Measurements from ENCODE around the gene ASB1. TPM values are rescaled to one million over a fixed set of nuclear protein-coding genes. Genes with fewer than 3 reads are reported as not detected.
A peak's percentile ranks its signal among the peaks of the same experiment; 100 is the strongest.

The ASB1 gene
- total and polyA plus RNA-seq, 9 of the 15 experiments (the other 6 are each of a cell fraction or from before 2014, with no cell fraction given) = 6.3 to 37.7 (median 23.9) TPM

DNA sequence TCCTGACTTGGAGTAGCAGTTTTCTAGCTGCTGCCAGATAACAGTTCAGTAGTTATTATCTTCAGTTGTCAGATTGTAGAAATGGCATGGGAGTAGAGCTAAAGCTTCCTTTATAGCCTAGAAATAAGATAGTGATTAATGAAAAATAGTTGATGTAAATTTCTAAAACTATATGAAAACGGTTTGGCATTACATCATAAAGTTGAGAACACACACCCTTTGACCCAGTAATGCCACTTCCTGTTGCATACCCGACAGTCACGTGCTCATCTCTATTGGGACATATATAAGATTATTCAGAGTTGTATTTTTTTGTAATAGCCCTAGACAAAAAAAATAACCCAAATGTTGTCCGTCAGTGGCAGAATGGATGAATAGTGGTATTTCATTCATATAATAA lies 39.4 kb upstream of the ASB1 start (continued):
- TF ChIP-seq, protein P1, sequence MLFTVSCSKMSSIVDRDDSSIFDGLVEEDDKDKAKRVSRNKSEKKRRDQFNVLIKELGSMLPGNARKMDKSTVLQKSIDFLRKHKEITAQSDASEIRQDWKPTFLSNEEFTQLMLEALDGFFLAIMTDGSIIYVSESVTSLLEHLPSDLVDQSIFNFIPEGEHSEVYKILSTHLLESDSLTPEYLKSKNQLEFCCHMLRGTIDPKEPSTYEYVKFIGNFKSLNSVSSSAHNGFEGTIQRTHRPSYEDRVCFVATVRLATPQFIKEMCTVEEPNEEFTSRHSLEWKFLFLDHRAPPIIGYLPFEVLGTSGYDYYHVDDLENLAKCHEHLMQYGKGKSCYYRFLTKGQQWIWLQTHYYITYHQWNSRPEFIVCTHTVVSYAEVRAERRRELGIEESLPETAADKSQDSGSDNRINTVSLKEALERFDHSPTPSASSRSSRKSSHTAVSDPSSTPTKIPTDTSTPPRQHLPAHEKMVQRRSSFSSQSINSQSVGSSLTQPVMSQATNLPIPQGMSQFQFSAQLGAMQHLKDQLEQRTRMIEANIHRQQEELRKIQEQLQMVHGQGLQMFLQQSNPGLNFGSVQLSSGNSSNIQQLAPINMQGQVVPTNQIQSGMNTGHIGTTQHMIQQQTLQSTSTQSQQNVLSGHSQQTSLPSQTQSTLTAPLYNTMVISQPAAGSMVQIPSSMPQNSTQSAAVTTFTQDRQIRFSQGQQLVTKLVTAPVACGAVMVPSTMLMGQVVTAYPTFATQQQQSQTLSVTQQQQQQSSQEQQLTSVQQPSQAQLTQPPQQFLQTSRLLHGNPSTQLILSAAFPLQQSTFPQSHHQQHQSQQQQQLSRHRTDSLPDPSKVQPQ (CRISPR knock-in tag; IDR thresholded peaks at IDR 0.05; ENCODE audit: borderline replicate concordance) = no peak
- 0 out of 2 replicates have a peak, but pooled peaks have one; percentile 29 for TF ChIP-seq GABPA (tag; conservative IDR thresholded peaks at IDR 0.05; ENCODE audit: low read depth)
- no peak for TF ChIP-seq ZNF274 (IDR thresholded peaks at IDR 0.05; ENCODE audit: borderline replicate concordance, low read depth, low read length)
- TF ChIP-seq MCM2 (IDR thresholded peaks at IDR 0.05; ENCODE audit: low read depth) = no peak
- TF ChIP-seq CREBBP (IDR thresholded peaks at IDR 0.05; ENCODE audit: low read depth, low read length) = no peak
- no peak for TF ChIP-seq LARP7 (IDR thresholded peaks at IDR 0.05)
- TF ChIP-seq SMAD3 (CRISPR knock-in tag; conservative IDR thresholded peaks at IDR 0.05) = no peak
- TF ChIP-seq PTRF (tag; IDR thresholded peaks at IDR 0.05) = no peak
- peak; percentile 48; the same call in 1 of the 2 replicates for TF ChIP-seq BHLHE40 (IDR thresholded peaks at IDR 0.05; ENCODE audit: low read length)
- no peak for TF ChIP-seq DPF2 (IDR thresholded peaks at IDR 0.05)
- no peak for TF ChIP-seq SMC3 (conservative IDR thresholded peaks at IDR 0.05; ENCODE audit: insufficient read depth, low read depth, low read length)
- TF ChIP-seq, protein P2, sequence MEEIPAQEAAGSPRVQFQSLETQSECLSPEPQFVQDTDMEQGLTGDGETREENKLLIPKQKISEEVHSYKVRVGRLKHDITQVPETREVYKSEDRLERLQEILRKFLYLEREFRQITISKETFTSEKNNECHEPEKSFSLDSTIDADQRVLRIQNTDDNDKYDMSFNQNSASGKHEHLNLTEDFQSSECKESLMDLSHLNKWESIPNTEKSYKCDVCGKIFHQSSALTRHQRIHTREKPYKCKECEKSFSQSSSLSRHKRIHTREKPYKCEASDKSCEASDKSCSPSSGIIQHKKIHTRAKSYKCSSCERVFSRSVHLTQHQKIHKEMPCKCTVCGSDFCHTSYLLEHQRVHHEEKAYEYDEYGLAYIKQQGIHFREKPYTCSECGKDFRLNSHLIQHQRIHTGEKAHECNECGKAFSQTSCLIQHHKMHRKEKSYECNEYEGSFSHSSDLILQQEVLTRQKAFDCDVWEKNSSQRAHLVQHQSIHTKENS (CRISPR knock-in tag; IDR thresholded peaks at IDR 0.05) = no peak
- TF ChIP-seq, protein P3, sequence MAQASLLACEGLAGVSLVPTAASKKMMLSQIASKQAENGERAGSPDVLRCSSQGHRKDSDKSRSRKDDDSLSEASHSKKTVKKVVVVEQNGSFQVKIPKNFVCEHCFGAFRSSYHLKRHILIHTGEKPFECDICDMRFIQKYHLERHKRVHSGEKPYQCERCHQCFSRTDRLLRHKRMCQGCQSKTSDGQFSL (CRISPR knock-in tag; IDR thresholded peaks at IDR 0.05) = no peak
- TF ChIP-seq, protein P3 (tag; IDR thresholded peaks at IDR 0.05) = no peak
- peak; percentile 45; the same call in 1 of the 2 replicates for TF ChIP-seq RAD51 (IDR thresholded peaks at IDR 0.05; ENCODE audit: borderline replicate concordance, low read depth)
- no peak for TF ChIP-seq NFIX (CRISPR knock-in tag; IDR thresholded peaks at IDR 0.05; ENCODE audit: low read depth)
- peak; percentile 28; the same call in 1 of the 2 replicates for TF ChIP-seq CBFA2T3 (IDR thresholded peaks at IDR 0.05)
- no peak for TF ChIP-seq SAFB (IDR thresholded peaks at IDR 0.05; ENCODE audit: borderline replicate concordance, low read depth, low read length)
- peak; percentile 16; the same call in 1 of the 2 replicates for TF ChIP-seq TAL1 (IDR thresholded peaks at IDR 0.05)
- TF ChIP-seq PHB2 (IDR thresholded peaks at IDR 0.05; ENCODE audit: low read depth) = no peak
- no peak for TF ChIP-seq TEAD1 (CRISPR knock-in tag; IDR thresholded peaks at IDR 0.05)
- TF ChIP-seq, protein P4, sequence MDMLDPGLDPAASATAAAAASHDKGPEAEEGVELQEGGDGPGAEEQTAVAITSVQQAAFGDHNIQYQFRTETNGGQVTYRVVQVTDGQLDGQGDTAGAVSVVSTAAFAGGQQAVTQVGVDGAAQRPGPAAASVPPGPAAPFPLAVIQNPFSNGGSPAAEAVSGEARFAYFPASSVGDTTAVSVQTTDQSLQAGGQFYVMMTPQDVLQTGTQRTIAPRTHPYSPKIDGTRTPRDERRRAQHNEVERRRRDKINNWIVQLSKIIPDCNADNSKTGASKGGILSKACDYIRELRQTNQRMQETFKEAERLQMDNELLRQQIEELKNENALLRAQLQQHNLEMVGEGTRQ (CRISPR knock-in tag; IDR thresholded peaks at IDR 0.05) = 0 out of 2 replicates have a peak, but pooled peaks have one; percentile 17
- TF ChIP-seq, protein P5, sequence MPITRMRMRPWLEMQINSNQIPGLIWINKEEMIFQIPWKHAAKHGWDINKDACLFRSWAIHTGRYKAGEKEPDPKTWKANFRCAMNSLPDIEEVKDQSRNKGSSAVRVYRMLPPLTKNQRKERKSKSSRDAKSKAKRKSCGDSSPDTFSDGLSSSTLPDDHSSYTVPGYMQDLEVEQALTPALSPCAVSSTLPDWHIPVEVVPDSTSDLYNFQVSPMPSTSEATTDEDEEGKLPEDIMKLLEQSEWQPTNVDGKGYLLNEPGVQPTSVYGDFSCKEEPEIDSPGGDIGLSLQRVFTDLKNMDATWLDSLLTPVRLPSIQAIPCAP (CRISPR knock-in tag; IDR thresholded peaks at IDR 0.05; ENCODE audit: borderline replicate concordance) = no peak
- no peak for TF ChIP-seq MAZ (CRISPR knock-in tag; conservative IDR thresholded peaks at IDR 0.05 in 1 of 2, IDR thresholded peaks at IDR 0.05 in 1 of 2)
- no peak for TF ChIP-seq KLF6 (CRISPR knock-in tag; IDR thresholded peaks at IDR 0.05; ENCODE audit: borderline replicate concordance)
